CD4-positive, alpha-beta T cell treated with Interleukin-2 at 100 ng/mL for 4 hours (primary cell): ENCODE data around the gene LDLRAD1.
"Not testable (repeated sequence)": the region's sequence is repeated elsewhere in the genome, so short reads cannot be mapped to it uniquely, and the experiment has no call there.

Experiments used
- DNase-seq: peaks from one replicate; pipeline ENCODE4 v3.0.0-alpha.2; 2020; ENCODE audit warnings: low spot score

LDLRAD1 gene

GRCh38 chr1:54017979-54018378 is at the start of gene LDLRAD1:
Gene LDLRAD1 (minus strand): TSS chr1:54018186. CDS start chr1:54018112, 74 bp downstream.
- no peak for DNase-seq

- DNase-seq: no peak
Measured at GRCh38 chr1:54064299-54064698, 46.3 kb upstream of the LDLRAD1 start.

- peak; percentile 6 for DNase-seq
Measured at GRCh38 chr1:54054438-54054749, 36.4 kb upstream of the LDLRAD1 start.

GRCh38 chr1:54053745-54054437 is 35.9 kb upstream of the LDLRAD1 start:
- peak; percentile 6 for DNase-seq

- DNase-seq: peak; percentile 98
Measured at GRCh38 chr1:54052934-54053744, 35.2 kb upstream of the LDLRAD1 start, which contains the start of the genes TCEANC2 and TMEM59. Gene TCEANC2 (plus strand): TSS chr1:54053608. CDS start chr1:54054423, 815 bp downstream. Gene TMEM59 (minus strand): TSS chr1:54053204. CDS start chr1:54053188, 16 bp downstream.

- peak; percentile 21 for DNase-seq
Measured at GRCh38 chr1:54052431-54052933, 34.5 kb upstream of the LDLRAD1 start.

GRCh38 chr1:54051933-54052430 is 34.0 kb upstream of the LDLRAD1 start:
- DNase-seq: no peak

GRCh38 chr1:54050435-54050834 is 32.4 kb upstream of the LDLRAD1 start:
- DNase-seq: not testable (repeated sequence)

- no peak for DNase-seq
Measured at GRCh38 chr1:54047384-54048305, 29.7 kb upstream of the LDLRAD1 start.

- DNase-seq: no peak
Measured at GRCh38 chr1:54046671-54047383, 28.8 kb upstream of the LDLRAD1 start.

GRCh38 chr1:54045496-54045895 is 27.5 kb upstream of the LDLRAD1 start:
- no peak for DNase-seq

- DNase-seq: no peak
Measured at GRCh38 chr1:54041806-54042205, 23.8 kb upstream of the LDLRAD1 start.

GRCh38 chr1:54037476-54037875 is 19.5 kb upstream of the LDLRAD1 start:
- DNase-seq: no peak

- no peak for DNase-seq
Measured at GRCh38 chr1:54028306-54029251, 10.6 kb upstream of the LDLRAD1 start.

- no peak for DNase-seq
Measured at GRCh38 chr1:54027848-54028247, 9.9 kb upstream of the LDLRAD1 start.

- not testable (repeated sequence) for DNase-seq
Measured at GRCh38 chr1:54024811-54025210, 6.8 kb upstream of the LDLRAD1 start.

- no peak for DNase-seq
Measured at GRCh38 chr1:54024358-54024757, 6.4 kb upstream of the LDLRAD1 start.

GRCh38 chr1:54019562-54020176 is 1.7 kb upstream of the LDLRAD1 start:
- DNase-seq: not testable (repeated sequence)

- no peak for DNase-seq
Measured at GRCh38 chr1:54018635-54019034, 649 bp upstream of the LDLRAD1 start.
